AG09309 (cell line): Measurements from ENCODE around the gene PFDN2.
"Not testable (repeated sequence)": the region's sequence is repeated elsewhere in the genome, so short reads cannot be mapped to it uniquely, and the experiment has no call there.

Source experiments
- DNase-seq: peaks from one replicate; pipeline ENCODE4 v3.0.0-alpha.2; 2010; ENCODE audit warnings: low read depth
- H3K4me3 ChIP-seq: 2 replicates; pipeline ENCODE4 v1.5.1; 2011; ENCODE audit warnings: mild to moderate bottlenecking, low read depth, low read length, moderate library complexity; ENCODE audit not compliant: control insufficient read depth
- CTCF ChIP-seq: IDR thresholded peaks from 2 replicates; pipeline ENCODE4 v1.5.1; 2011; ENCODE audit warnings: mild to moderate bottlenecking, low read depth, low read length, inconsistent platforms; ENCODE audit not compliant: insufficient read depth, control insufficient read depth; ENCODE audit errors: missing control alignments

The PFDN2 gene

GRCh38 chr1:161119092-161119903 lies 1.5 kb upstream of the PFDN2 start:
- DNase-seq: no peak
- H3K4me3 ChIP-seq: no peak overlapping the region
- TF ChIP-seq CTCF: peak; percentile 39

GRCh38 chr1:161115961-161116360 lies 1.9 kb downstream of the PFDN2 start:
- not testable (repeated sequence) for H3K4me3 ChIP-seq, DNase-seq

DNA sequence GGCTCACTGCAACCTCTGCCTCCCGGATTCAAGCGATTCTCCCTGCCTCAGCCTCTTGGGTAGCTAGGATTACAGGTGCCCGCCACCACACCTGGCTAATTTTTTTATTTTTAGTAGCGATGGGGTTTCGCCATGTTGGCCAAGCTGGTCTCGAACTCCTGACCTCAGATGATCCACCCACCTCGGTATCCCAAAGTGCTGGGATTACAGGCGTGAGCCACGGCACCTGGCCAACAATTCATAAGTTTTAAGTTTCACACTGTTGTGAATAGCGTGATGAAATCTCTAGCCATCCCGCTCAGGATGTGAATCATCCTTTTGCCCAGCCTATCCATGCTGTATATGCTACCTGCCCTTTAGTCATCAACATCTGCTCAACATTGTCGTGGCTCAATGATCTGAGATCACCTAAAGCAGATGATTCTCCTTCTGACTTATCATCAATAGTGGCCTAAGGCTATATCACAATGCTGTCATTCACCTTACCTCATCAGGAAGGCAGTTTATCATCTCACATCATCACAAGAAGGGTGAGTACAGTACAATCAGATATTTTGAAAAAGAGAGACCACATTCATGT lies 2.6 kb downstream of the PFDN2 start:
- no peak overlapping the region for H3K4me3 ChIP-seq
- peak; percentile 65 for DNase-seq
- TF ChIP-seq CTCF: no peak

GRCh38 chr1:161114556-161114955 lies 3.3 kb downstream of the PFDN2 start:
- no peak overlapping the region for H3K4me3 ChIP-seq
- no peak for TF ChIP-seq CTCF
- no peak for DNase-seq

DNA sequence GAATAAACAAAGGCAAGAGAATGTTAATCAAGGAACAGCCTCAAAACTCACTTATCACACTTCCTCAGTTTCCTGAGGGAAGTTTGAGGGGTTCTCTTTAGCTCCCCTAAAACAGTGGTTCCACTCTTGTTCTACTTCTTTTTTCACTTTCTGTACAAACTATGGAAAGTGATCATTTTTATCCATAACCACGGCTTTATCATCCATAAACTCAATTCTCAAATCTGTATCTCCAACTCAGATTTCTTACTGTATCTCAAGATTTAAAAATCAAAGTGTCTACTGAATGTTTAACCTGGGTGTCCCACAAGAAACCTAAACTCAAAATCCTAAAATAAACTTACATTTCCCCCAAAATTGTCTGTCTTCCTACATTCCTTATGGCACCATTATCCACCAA lies 3.9 kb downstream of the PFDN2 start:
- H3K4me3 ChIP-seq: no peak overlapping the region
- no peak for DNase-seq
- no peak for TF ChIP-seq CTCF

DNA sequence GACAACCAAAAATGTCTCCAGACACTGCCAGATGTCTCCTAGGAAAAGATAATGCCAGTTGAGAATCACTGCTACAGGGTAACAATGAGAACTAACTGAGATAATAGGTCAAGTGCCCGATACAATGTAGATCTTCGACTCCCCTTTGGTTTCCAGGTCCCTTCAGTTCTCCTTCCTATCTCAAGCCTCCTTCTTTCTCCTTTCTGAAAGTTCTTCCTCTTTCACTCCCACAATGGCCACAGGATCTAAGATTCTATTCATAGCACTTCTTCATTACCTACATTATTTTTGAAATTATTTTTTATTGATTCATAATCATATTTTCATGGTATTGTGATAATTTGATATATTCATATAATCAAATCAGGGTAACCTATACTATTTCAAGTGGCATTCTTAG lies 6.3 kb downstream of the PFDN2 start:
- TF ChIP-seq CTCF: no peak
- no peak overlapping the region for H3K4me3 ChIP-seq
- DNase-seq: no peak

DNA sequence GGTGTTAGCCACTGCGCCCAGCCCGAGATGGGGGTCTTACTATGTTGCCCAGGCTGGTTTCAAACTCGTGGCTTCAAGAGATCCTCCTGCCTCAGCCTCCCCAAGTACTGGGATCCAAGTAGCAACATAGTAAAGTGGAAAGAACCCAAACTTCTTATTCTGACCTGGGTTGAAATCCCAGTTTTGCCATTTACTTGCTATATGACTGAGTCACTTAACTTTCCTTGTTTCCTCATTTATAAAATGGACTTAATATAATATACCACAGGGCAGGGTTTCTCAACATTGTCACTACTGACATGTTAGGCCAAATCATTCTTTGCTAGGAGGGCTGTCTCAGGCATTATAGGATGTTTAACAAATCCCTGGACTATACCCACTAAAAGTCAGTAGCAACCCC lies 6.7 kb downstream of the PFDN2 start:
- DNase-seq: no peak
- TF ChIP-seq CTCF: no peak

More for the DNA sequence above, 6.7 kb downstream of the PFDN2 start:
- no peak overlapping the region for H3K4me3 ChIP-seq
